Loucy (cell line): ENCODE measurements around the gene C10orf67.

Experiments used
- CTCF ChIP-seq: fragments of 200-600 bp; sonication (generic); conservative IDR thresholded peaks from 2 replicates; pipeline ENCODE4 v1.5.1; 2014; ENCODE audit warnings: mild to moderate bottlenecking, antibody characterized with exemption, low read length
- EZH2phosphoT487 ChIP-seq: fragments of 200-600 bp; IDR thresholded peaks from 2 replicates; pipeline ENCODE4 v1.6.1; 2018; ENCODE audit warnings: antibody characterized with exemption, mild to moderate bottlenecking, moderate library complexity, borderline replicate concordance

- TF ChIP-seq CTCF (no peak), EZH2phosphoT487 (no peak)
Measured at GRCh38 chr10:23201837-23202236, 142.8 kb downstream of the C10orf67 start.
